ENCODE data around the gene PLB1. TPM values are rescaled to one million over a fixed set of nuclear protein-coding genes. Genes with fewer than 3 reads are reported as not detected.
A peak's percentile ranks its signal among the peaks of the same experiment; 100 is the strongest.

The PLB1 gene
- total and polyA plus RNA-seq, 2 experiments from 2014 or later: 0.11 to 0.44 TPM

DNA sequence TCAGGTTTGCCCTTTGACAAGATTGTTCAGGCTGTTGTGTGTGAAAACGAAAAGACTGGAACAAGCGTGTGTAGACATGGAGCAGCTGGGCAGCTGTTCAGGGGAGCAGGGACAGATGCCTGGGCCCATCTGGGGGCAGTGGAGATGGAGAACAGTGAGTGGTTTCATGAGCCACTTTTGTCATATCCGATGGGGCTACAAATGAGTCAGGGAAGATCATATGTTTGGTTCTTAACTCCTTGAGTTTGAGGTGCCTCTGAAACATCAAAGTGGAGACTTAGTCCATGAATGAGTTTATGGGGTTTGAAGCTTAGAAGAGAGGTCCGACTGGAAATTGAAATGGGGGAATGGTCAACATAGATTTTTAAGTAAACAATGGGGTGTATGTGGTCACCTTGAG lies 9.3 kb upstream of the PLB1 start:
- no peak for TF ChIP-seq EZH2phosphoT487 (IDR thresholded peaks at IDR 0.05; ENCODE audit: insufficient read depth, low read depth)
- TF ChIP-seq EZH2 (IDR thresholded peaks at IDR 0.05; ENCODE audit: insufficient read depth, poor library complexity, severe bottlenecking): no peak
- H3K9me2 ChIP-seq (ENCODE audit: insufficient read depth): no peaks in the 10 kb centered on the region
- no peaks in the 10 kb centered on the region for H3K36me3 ChIP-seq (ENCODE audit: low read depth)
- WGBS, 2 experiments (ENCODE audit: low coverage in 1 of 2, low lambda C conversion rate in 2 of 2, missing lambda C conversion rate in 2 of 2): 82 to 84% methylated on average over 4 of the region's 4 CpGs
- H2AFZ ChIP-seq: no peak overlapping the region
- H3K9me3 ChIP-seq (ENCODE audit: low read depth): no peaks in the 10 kb centered on the region
- H3F3A ChIP-seq (ENCODE audit: insufficient read depth): no peaks in the 10 kb centered on the region
- in situ Hi-C loops (cut with MboI): no loop called here
- H3K27ac ChIP-seq: no peak overlapping the region
- DNase-seq: no peak
- H4K20me1 ChIP-seq (ENCODE audit: insufficient read depth): no peaks in the 10 kb centered on the region
- H3K4me2 ChIP-seq (ENCODE audit: unreplicated experiment): no peak overlapping the region
- H3K27me3 ChIP-seq (replicated peaks; ENCODE audit: insufficient read depth): no peaks in the 10 kb centered on the region
- no peak overlapping the region for H3K4me3 ChIP-seq
- no peaks in the 10 kb centered on the region for H3K4me1 ChIP-seq (ENCODE audit: insufficient read depth)
- H3K9ac ChIP-seq: no peak overlapping the region
- no peaks in the 10 kb centered on the region for H3K79me2 ChIP-seq (ENCODE audit: insufficient read depth)

DNA sequence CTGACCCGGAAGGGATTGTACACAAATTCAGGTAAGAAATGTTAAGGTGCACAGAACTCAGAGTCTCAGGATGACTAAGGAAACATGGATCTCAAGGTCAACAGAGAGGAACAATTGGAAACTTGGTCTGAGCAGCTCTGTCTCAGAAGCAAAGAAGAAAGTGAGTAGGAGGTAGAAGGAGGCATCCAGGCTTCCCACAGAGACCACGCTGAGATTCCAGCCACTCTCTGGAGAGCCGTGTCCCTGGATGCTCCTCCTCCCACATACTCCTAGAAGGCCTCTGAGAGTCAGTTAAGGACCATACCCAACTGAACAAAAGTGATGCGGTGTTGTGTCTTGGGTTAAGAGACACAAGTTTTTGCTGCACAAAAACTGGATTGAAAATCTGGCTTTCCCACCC lies 8.6 kb upstream of the PLB1 start:
- TF ChIP-seq EZH2 (IDR thresholded peaks at IDR 0.05; ENCODE audit: insufficient read depth, poor library complexity, severe bottlenecking): no peak
- TF ChIP-seq EZH2phosphoT487 (IDR thresholded peaks at IDR 0.05; ENCODE audit: insufficient read depth, low read depth): no peak
- Histone ChIP-seq H4K20me1 (ENCODE audit: insufficient read depth) (no peaks in the 10 kb centered on the region), H3K36me3 (ENCODE audit: low read depth) (no peaks in the 10 kb centered on the region), H3K4me3 (no peak overlapping the region), H2AFZ (no peak overlapping the region), H3K27me3 (replicated peaks; ENCODE audit: insufficient read depth) (no peaks in the 10 kb centered on the region), H3K9me3 (ENCODE audit: low read depth) (no peaks in the 10 kb centered on the region), H3F3A (ENCODE audit: insufficient read depth) (no peaks in the 10 kb centered on the region), H3K4me1 (ENCODE audit: insufficient read depth) (no peaks in the 10 kb centered on the region), H3K9ac (no peak overlapping the region), H3K4me2 (ENCODE audit: unreplicated experiment) (no peak overlapping the region), H3K79me2 (ENCODE audit: insufficient read depth) (no peaks in the 10 kb centered on the region), H3K9me2 (ENCODE audit: insufficient read depth) (no peaks in the 10 kb centered on the region), H3K27ac (no peak overlapping the region)
- 71 to 73% methylated on average over 4 of the region's 4 CpGs for WGBS, 2 experiments (ENCODE audit: low coverage in 1 of 2, low lambda C conversion rate in 2 of 2, missing lambda C conversion rate in 2 of 2)
- DNase-seq: peak; percentile 16
- in situ Hi-C loops (cut with MboI): no loop called here

DNA sequence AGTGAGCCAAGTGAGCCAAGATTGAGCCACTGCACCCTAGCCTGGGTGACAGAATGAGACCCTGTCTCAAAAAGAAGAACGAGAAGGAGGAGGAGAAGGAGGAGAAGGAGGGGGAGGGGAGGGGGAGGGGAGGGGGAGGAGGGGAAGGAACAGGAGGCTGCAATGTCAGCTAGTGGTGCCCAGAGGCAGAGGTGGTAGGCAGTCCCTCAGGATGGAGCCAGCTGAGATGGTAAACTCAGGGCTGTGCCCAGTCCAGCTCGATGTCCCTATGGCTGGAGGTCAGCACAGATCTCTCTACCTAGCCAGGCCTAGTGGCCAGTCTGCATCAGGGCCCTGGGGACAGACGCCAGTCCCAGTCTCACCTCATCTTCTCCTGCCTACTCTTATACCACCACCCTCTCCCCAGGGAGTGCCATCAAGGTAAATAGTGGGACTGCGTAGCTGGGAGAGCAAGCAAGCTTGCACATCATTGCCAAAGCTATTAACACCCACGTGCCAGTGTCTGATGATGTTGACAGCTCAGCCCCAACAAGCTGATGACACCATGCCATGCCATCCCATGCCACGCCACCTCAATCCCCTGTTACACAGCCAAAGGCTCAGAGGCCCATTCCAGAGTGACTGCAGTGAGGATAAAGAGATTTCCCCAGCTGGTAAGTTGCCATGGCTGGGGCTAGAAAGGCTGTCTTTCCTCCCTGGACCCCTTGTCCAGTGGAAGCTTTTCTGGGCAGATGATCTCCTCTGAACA lies 7.6 kb upstream of the PLB1 start:
- DNase-seq: no peak
- H2AFZ ChIP-seq: no peak overlapping the region
- H3K9me2 ChIP-seq (ENCODE audit: insufficient read depth): no peaks in the 10 kb centered on the region
- no peak for TF ChIP-seq EZH2 (IDR thresholded peaks at IDR 0.05; ENCODE audit: insufficient read depth, poor library complexity, severe bottlenecking)
- no peak for TF ChIP-seq EZH2phosphoT487 (IDR thresholded peaks at IDR 0.05; ENCODE audit: insufficient read depth, low read depth)
- H3K4me1 ChIP-seq (ENCODE audit: insufficient read depth): no peaks in the 10 kb centered on the region
- H3K79me2 ChIP-seq (ENCODE audit: insufficient read depth): no peaks in the 10 kb centered on the region
- 56 to 63% methylated on average over 5 to 6 of the region's 6 CpGs for WGBS, 2 experiments (ENCODE audit: low coverage in 1 of 2, low lambda C conversion rate in 2 of 2, missing lambda C conversion rate in 2 of 2)
- no peak overlapping the region for H3K27ac ChIP-seq
- H3K4me2 ChIP-seq (ENCODE audit: unreplicated experiment): no peak overlapping the region
- H3K9me3 ChIP-seq (ENCODE audit: low read depth): no peaks in the 10 kb centered on the region
- no peaks in the 10 kb centered on the region for H3K36me3 ChIP-seq (ENCODE audit: low read depth)
- no peaks in the 10 kb centered on the region for H3F3A ChIP-seq (ENCODE audit: insufficient read depth)
- no peaks in the 10 kb centered on the region for H4K20me1 ChIP-seq (ENCODE audit: insufficient read depth)
- no peak overlapping the region for H3K4me3 ChIP-seq
- in situ Hi-C loops (cut with MboI): no loop called here
- no peaks in the 10 kb centered on the region for H3K27me3 ChIP-seq (replicated peaks; ENCODE audit: insufficient read depth)
- H3K9ac ChIP-seq: no peak overlapping the region

DNA sequence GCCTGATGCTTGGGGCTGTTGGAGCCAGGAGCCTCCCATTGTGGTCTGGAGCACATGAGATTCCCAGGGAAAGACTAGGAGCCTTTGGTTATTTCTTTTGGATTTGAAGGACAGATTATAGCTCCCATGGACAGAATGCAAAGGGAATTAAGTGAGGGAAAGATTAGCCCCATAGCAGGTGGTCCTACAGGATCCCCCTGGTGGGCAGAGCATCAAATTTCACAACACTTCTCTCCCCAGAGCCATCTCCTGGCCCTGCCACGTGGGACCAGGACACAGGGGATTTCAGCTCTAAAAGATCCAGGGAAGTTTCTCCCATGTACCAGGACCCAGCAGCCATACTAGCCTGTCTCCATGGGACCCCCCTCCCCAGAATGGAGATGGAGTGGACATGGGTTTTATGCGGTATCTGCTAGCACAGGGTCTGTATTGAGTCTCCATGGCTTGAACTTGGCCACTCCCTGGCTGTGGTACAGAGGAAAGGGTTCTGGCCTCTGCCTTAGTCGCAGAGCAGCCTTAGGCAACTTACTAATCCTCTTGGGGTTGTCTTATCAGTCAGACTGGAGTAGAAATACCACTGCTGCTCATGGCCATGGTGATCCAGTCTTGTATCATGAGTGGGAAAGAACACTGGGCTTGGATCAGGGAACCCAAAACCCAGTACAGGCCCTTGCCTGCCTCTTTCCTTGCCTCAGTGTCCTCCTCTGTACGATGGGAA lies 6.8 kb upstream of the PLB1 start:
- H3K36me3 ChIP-seq (ENCODE audit: low read depth): no peaks in the 10 kb centered on the region
- in situ Hi-C loops (cut with MboI): no loop called here
- 31 to 32% methylated on average over 3 to 4 of the region's 4 CpGs for WGBS, 2 experiments (ENCODE audit: low coverage in 1 of 2, low lambda C conversion rate in 2 of 2, missing lambda C conversion rate in 2 of 2)
- no peak overlapping the region for H3K27ac ChIP-seq
- H4K20me1 ChIP-seq (ENCODE audit: insufficient read depth): no peaks in the 10 kb centered on the region
- H3K9me3 ChIP-seq (ENCODE audit: low read depth): no peaks in the 10 kb centered on the region
- no peaks in the 10 kb centered on the region for H3K27me3 ChIP-seq (replicated peaks; ENCODE audit: insufficient read depth)
- no peak overlapping the region for H3K4me3 ChIP-seq
- H2AFZ ChIP-seq: no peak overlapping the region
- no peaks in the 10 kb centered on the region for H3K4me1 ChIP-seq (ENCODE audit: insufficient read depth)
- no peak overlapping the region for H3K9ac ChIP-seq
- no peak overlapping the region for H3K4me2 ChIP-seq (ENCODE audit: unreplicated experiment)
- no peaks in the 10 kb centered on the region for H3K9me2 ChIP-seq (ENCODE audit: insufficient read depth)
- no peaks in the 10 kb centered on the region for H3K79me2 ChIP-seq (ENCODE audit: insufficient read depth)
- TF ChIP-seq EZH2 (IDR thresholded peaks at IDR 0.05; ENCODE audit: insufficient read depth, poor library complexity, severe bottlenecking) (no peak), EZH2phosphoT487 (IDR thresholded peaks at IDR 0.05; ENCODE audit: insufficient read depth, low read depth) (no peak)
- no peaks in the 10 kb centered on the region for H3F3A ChIP-seq (ENCODE audit: insufficient read depth)
- DNase-seq: peak; percentile 16
